Upper lobe of left lung (tissue), 6 donors: ENCODE measurements around the gene MCTP1. TPM values are rescaled to one million over a fixed set of nuclear protein-coding genes. Genes with fewer than 3 reads are reported as not detected.
"Not testable (repeated sequence)": the region's sequence is repeated elsewhere in the genome, so short reads cannot be mapped to it uniquely, and the experiment has no call there.

Experiments
- ATAC-seq, 2 donors: fragments of 200-7000 bp; cut with Tn5 transposase; one replicate each; pipeline ENCODE4 v1.9.1; 2022; ENCODE audit warnings: mild to moderate bottlenecking in 2 of 2, moderate library complexity in 2 of 2; ENCODE audit not compliant: low FRiP score in 2 of 2
- DNase-seq, 2 donors: peaks; one replicate each; pipeline ENCODE4 v3.0.0-alpha.2; 2019 to 2020
- H3K27ac ChIP-seq, 4 donors: fragments of 200-600 bp; sonication (generic); one replicate each; pipeline ENCODE4 v1.5.1; 2016 to 2019
- H3K27me3 ChIP-seq, 4 donors: fragments of 200-600 bp; sonication (generic); one replicate each; pipeline ENCODE4 v1.5.1; 2017 to 2019
- H3K36me3 ChIP-seq, 4 donors: fragments of 200-600 bp; sonication (generic); one replicate each; pipeline ENCODE4 v1.5.1; 2016 to 2019
- H3K4me1 ChIP-seq, 4 donors: fragments of 200-600 bp; sonication (generic); one replicate each; pipeline ENCODE4 v1.5.1; 2018 to 2019
- H3K4me3 ChIP-seq, 4 donors: fragments of 200-600 bp; sonication (generic); one replicate each; pipeline ENCODE4 v1.5.1; 2017 to 2019; ENCODE audit warnings: mild to moderate bottlenecking in 2 of 4, moderate library complexity in 1 of 4
- H3K9me3 ChIP-seq, 4 donors: fragments of 200-600 bp; sonication (generic); one replicate each; pipeline ENCODE4 v1.5.1; 2018 to 2019
- CTCF ChIP-seq, 6 experiments: fragments of 450-650 bp in 4 of 6; fragments of 200-600 bp in 2 of 6; sonication (generic) in 2 of 6; IDR thresholded peaks; one replicate each; pipeline ENCODE4 v1.5.1; 2016 to 2019; ENCODE audit warnings: antibody characterized with exemption in 6 of 6
- EP300 ChIP-seq, 4 donors: sonication (generic); formaldehyde crosslinking; IDR thresholded peaks; one replicate each; pipeline ENCODE4 v1.5.1; 2017; ENCODE audit warnings: antibody characterized with exemption in 4 of 4, control low read depth in 2 of 4
- POLR2A ChIP-seq, 4 donors: fragments of 450-650 bp; IDR thresholded peaks; one replicate each; pipeline ENCODE4 v1.5.1; 2016 to 2017; ENCODE audit warnings: antibody characterized with exemption in 4 of 4, mild to moderate bottlenecking in 2 of 4
- POLR2AphosphoS5 ChIP-seq, 2 donors: sonication (generic); formaldehyde crosslinking; IDR thresholded peaks; one replicate each; pipeline ENCODE4 v1.5.1; 2017; ENCODE audit warnings: antibody characterized with exemption in 2 of 2
- WGBS, 2 donors: methylation state at CpG; one replicate each; pipeline ENCODE4 v1.1.5; 2017 to 2018; 5-methylcytosine and 5-hydroxymethylcytosine counted together
- total RNA-seq, 6 donors: library from RNA; depleted of rRNA in 4 of 6; stranded (reverse); fragments of >200 nt in 4 of 6; gene quantifications; one replicate each; pipeline versions ENCODE4 v1.1.0 to v1.2.1, GENCODE V29; 2016 to 2021
- donor health status: DM: no; HTN: no; CAD: no; lungs with moderate emphysema.
- donor health status: DM: no; HTN: yes; CAD: no; lungs with severe emphysema.

MCTP1 gene
- total RNA-seq, 6 donors from 2014 or later: 30.4 to 43.8 (median 38.3) TPM

GRCh38 chr5:95217351-95217750 lies 67.5 kb downstream of the MCTP1 start:
- Histone ChIP-seq H3K36me3 (no peaks in the 10 kb centered on the region), H3K27ac (no peak overlapping the region), H3K27me3 (no peaks in the 10 kb centered on the region), H3K9me3 (no peaks in the 10 kb centered on the region), H3K4me1 (no peaks in the 10 kb centered on the region), H3K4me3 (no peak overlapping the region)
- DNase-seq (no peak), ATAC-seq (no peak)
- WGBS, 2 donors: 87 to 92% methylated on average over 4 of the region's 4 CpGs
- TF ChIP-seq POLR2A (IDR thresholded peaks at IDR 0.05) (no peak), CTCF (IDR thresholded peaks at IDR 0.05) (no peak), POLR2AphosphoS5 (IDR thresholded peaks at IDR 0.05) (no peak)

- TF ChIP-seq POLR2AphosphoS5 (IDR thresholded peaks at IDR 0.05): no peak
- TF ChIP-seq EP300 (IDR thresholded peaks at IDR 0.05): no peak
- TF ChIP-seq CTCF (IDR thresholded peaks at IDR 0.05): no peak
- TF ChIP-seq POLR2A (IDR thresholded peaks at IDR 0.05): no peak
- Histone ChIP-seq H3K4me1 (no peaks in the 10 kb centered on the region), H3K27me3 (no peaks in the 10 kb centered on the region), H3K4me3 (no peak overlapping the region), H3K27ac (no peak overlapping the region), H3K9me3 (no peaks in the 10 kb centered on the region), H3K36me3 (no peaks in the 10 kb centered on the region)
- 55 to 60% methylated on average over 4 of the region's 4 CpGs for WGBS, 2 donors
- DNase-seq (no peak), ATAC-seq (no peak)
These were observed 68.5 kb downstream of the MCTP1 start for GRCh38 chr5:95216136-95216955.

GRCh38 chr5:95207811-95208210 lies 77.1 kb downstream of the MCTP1 start:
- 82 to 85% methylated on average over 5 of the region's 5 CpGs for WGBS, 2 donors
- H3K27ac ChIP-seq: not testable (repeated sequence)

GRCh38 chr5:95194856-95195255 lies 90.0 kb downstream of the MCTP1 start:
- H3K4me1 ChIP-seq: no peaks in the 10 kb centered on the region
- TF ChIP-seq CTCF (IDR thresholded peaks at IDR 0.05): no peak
- TF ChIP-seq POLR2A (IDR thresholded peaks at IDR 0.05): no peak
- no peak for TF ChIP-seq POLR2AphosphoS5 (IDR thresholded peaks at IDR 0.05)
- no peaks in the 10 kb centered on the region for H3K9me3 ChIP-seq
- ATAC-seq (no peak), DNase-seq (no peak)
- H3K36me3 ChIP-seq: no peaks in the 10 kb centered on the region
- H3K27ac ChIP-seq: no peak overlapping the region
- H3K27me3 ChIP-seq: no peaks in the 10 kb centered on the region
- H3K4me3 ChIP-seq: no peak overlapping the region
- 90 to 96% methylated on average over 4 of the region's 4 CpGs for WGBS, 2 donors

More at GRCh38 chr5:95207811-95208210, 77.1 kb downstream of the MCTP1 start:
- not testable (repeated sequence) for H3K36me3 ChIP-seq, H3K9me3 ChIP-seq, H3K4me1 ChIP-seq, H3K27me3 ChIP-seq, ATAC-seq, DNase-seq, H3K4me3 ChIP-seq

- Histone ChIP-seq H3K27ac (no peak overlapping the region), H3K4me3 (no peak overlapping the region), H3K9me3 (no peaks in the 10 kb centered on the region), H3K4me1 (no peaks in the 10 kb centered on the region), H3K36me3 (no peaks in the 10 kb centered on the region), H3K27me3 (no peaks in the 10 kb centered on the region)
- TF ChIP-seq CTCF (IDR thresholded peaks at IDR 0.05) (no peak), POLR2A (IDR thresholded peaks at IDR 0.05) (no peak)
- WGBS, 2 donors: 76 to 88% methylated on average over 2 of the region's 2 CpGs
- ATAC-seq (no peak), DNase-seq (no peak)
These were observed 93.6 kb downstream of the MCTP1 start for GRCh38 chr5:95191330-95191729.
